GM18951 (cell line): ENCODE results near the gene COL21A1.
"Not testable (repeated sequence)": the region's sequence is repeated elsewhere in the genome, so short reads cannot be mapped to it uniquely, and the experiment has no call there.

Experiments
- POLR2A ChIP-seq: IDR thresholded peaks from 4 replicates; pipeline ENCODE4 v1.6.1; 2011; ENCODE audit warnings: mild to moderate bottlenecking; ENCODE audit not compliant: insufficient read length, insufficient read depth; ENCODE audit errors: extremely low read depth
- in situ Hi-C: fragments of 300-500 bp; cut with MboI; formaldehyde crosslinking; loops from one replicate; pipeline ENCODE4 v1.12.0; 2022; ENCODE audit warnings: low sequenced_read_pairs, mixed read lengths, inconsistent platforms; ENCODE audit not compliant: unreplicated experiment

COL21A1 gene

DNA sequence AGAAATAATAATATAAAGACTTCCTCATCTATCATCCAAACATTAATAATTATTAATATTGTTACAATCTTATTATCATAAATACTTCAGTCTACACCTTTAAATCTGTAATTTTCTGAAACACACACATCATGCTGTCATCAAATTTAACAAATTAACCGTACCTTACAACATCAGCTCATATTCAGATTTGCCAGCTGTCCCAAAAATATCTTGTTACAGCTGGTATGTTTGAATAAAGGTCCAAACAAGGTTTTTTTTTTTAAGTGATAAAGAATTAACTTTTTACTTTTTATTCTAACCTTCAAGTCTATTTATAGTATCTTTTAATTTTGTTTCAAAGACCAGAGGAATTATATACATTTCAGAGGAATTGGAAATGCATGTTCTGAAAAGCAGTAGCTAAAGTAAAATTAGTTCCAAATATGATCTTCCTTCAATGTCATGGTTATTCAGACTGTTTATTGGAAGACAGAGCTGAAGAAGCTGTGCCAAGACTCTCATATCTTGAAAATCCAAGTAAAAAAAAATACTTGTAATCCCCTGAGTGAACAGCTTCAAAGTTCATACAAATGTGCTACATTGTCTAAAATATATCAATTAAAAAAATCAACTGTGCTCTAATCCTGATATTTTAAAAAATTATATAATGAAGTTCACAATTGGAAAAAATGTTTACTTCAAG lies 210.3 kb downstream of the COL21A1 start:
- in situ Hi-C loops: no loop called here
- TF ChIP-seq POLR2A: no peak

DNA sequence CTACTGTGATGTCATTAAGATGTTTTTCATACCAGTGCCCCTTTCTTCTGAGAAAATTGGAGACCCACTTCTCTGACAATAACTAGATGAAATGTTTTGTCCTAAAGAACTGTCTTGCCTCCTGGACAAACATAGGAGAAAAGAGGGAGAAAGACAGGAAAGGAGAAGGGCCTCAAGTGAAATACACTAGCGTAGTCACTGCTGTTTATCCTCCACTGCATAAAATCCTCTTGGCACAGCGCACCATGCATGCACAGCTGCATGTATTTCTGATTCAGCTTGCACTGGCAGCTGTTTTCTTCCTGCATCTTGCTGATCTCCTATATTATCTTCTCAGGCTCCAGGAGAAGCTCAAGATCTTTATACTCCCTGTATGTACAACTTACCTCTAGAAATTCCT lies 214.0 kb downstream of the COL21A1 start:
- in situ Hi-C loops: no loop called here
- no peak for TF ChIP-seq POLR2A

- TF ChIP-seq POLR2A: no peak
- in situ Hi-C loops: no loop called here
These were observed 214.6 kb downstream of the COL21A1 start for GRCh38 chr6:56032715-56033260.

- in situ Hi-C loops: no loop called here
- TF ChIP-seq POLR2A: no peak
These were observed 219.5 kb downstream of the COL21A1 start for GRCh38 chr6:56027865-56028264.

DNA sequence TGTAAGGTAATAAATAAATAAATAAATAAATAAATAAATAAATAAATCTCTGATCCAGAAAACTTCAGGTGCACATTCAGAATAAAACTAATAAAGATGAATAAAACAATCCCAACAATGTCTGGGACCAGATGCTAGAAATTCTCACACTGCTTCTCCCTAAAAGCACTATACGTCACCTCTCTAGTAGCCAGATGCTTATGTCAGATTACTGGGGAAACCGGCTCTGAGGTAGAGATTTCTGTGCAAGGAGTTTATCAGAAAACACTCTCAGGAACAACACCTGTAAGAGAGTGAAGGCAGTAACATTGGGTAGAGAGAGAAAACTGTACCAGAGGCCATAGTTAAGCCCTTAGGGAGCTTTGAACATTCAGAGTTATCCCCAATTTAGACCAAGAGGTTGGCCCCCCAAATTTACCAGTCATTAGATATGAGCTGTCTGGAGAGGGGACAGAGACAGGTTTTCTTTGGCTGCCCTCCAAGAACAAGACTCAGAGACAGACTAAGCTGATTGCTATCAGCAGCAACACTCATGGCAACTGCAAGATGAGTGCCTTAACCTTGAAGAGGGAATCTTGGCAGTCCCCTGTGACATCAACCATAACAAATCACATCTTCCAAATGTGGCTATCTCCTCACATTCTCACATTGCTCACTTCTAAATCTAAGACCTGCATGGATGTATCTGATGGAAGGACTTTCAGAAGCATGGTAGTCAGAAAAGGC lies 220.8 kb downstream of the COL21A1 start:
- TF ChIP-seq POLR2A: no peak
- in situ Hi-C loops: no loop called here

DNA sequence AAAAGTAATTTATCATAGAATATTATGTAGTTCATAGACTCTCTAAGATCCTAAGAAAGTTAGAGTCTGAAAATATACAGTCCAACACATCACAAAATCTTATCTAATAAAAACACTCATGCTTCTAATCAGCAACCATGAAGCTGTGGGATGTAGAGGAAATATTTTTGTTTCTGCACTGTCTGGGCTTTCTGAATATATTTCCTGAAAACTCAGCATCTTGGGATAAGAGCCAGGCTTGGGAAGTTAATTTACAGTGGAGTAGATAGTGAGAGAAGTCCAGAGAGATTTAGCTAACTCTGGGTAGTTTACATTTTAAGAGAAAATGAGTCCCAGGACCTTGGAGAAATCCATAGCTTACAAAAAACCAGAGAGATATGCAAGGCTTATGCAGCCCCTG lies 221.6 kb downstream of the COL21A1 start:
- TF ChIP-seq POLR2A: no peak
- in situ Hi-C loops: no loop called here

DNA sequence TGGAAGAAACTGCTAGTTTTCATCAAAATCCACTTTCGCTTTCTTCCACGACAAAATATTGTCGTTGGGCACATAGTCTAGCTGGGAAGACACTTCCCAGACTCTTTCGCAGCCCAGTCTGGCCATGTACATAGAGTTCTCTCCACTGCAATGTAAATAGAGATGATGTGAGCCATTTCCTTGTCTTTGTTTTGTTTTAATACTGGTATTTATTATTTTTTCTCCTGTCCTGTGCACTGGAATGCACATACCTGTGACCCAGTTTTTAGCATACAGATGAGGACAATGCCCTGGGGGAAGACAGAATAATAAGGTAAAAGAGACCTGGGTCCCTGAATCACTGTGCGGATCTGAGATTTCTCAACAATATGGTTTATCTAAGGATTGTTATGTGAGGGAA lies 222.4 kb downstream of the COL21A1 start:
- in situ Hi-C loops: no loop called here
- no peak for TF ChIP-seq POLR2A

DNA sequence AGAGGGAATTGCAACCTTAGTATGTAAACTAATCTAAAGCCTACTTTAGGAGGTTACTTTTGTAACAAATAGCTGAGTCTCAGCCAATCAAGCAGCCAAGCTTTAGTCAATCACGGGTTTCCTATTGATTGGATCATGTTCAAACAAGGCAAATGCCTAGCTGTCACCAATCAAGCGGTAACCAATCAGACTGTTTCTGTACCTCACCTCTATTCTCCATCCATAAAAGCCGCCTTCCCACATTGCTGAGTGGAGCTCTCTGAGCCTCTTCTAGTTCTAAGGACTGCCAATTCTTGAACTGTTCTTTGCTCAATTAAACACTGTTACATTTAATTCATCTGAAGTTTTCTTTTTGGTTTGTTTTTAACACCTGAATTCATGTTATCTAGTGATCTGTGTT lies 223.6 kb downstream of the COL21A1 start:
- TF ChIP-seq POLR2A: no peak
- in situ Hi-C loops: no loop called here

GRCh38 chr6:56022678-56023077 lies 224.7 kb downstream of the COL21A1 start:
- TF ChIP-seq POLR2A: no peak
- in situ Hi-C loops: no loop called here

- no peak for TF ChIP-seq POLR2A
- in situ Hi-C loops: no loop called here
These were observed 225.4 kb downstream of the COL21A1 start for GRCh38 chr6:56021943-56022342.

- in situ Hi-C loops: no loop called here
- TF ChIP-seq POLR2A: no peak
These were observed 227.4 kb downstream of the COL21A1 start for GRCh38 chr6:56019973-56020372.

GRCh38 chr6:56017198-56017597 lies 230.2 kb downstream of the COL21A1 start:
- in situ Hi-C loops: no loop called here
- TF ChIP-seq POLR2A: no peak

DNA sequence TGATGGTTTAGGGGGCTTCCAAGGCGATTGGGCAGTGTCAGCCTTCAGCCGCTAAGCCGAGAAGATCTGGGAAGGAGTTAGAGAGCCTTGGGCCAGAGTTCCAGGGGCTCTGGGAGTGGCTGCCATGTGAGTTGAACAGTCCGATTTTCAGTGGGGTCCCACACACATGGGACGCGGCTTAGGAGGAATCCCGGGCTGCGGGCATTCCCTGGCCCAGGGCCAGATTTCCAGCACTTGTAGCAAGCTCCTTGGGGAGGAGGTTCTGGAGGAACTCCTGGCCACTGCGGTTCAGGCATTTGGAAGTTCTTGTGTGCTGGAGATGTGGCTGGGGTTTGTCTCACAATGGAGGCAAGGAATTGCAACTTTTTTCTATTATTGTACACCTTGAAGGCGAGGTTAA lies 233.3 kb downstream of the COL21A1 start:
- in situ Hi-C loops: not testable (repeated sequence)

- in situ Hi-C loops: no loop called here
- TF ChIP-seq POLR2A: no peak
These were observed 237.7 kb downstream of the COL21A1 start for GRCh38 chr6:56009636-56010035.
